ENCODE measurements around the gene XPNPEP1. TPM values are rescaled to one million over a fixed set of nuclear protein-coding genes. Genes with fewer than 3 reads are reported as not detected.
A peak's percentile ranks its signal among the peaks of the same experiment; 100 is the strongest.

Gene XPNPEP1
- total RNA-seq, 1 donor from 2014 or later = 202 TPM

GRCh38 chr10:109962247-109962646, 38.9 kb upstream of the XPNPEP1 start:
- no peak overlapping the region for H3K4me3 Mint-ChIP-seq (ENCODE audit: unreplicated experiment)
- H3K4me1 Mint-ChIP-seq (ENCODE audit: unreplicated experiment) = peaks cover 38% of the 10 kb centered on the region
- DNase-seq (ENCODE audit: low spot score) = no peak
- no peak overlapping the region for H3K27ac Mint-ChIP-seq (ENCODE audit: unreplicated experiment)
- no peaks in the 10 kb centered on the region for H3K36me3 Mint-ChIP-seq (ENCODE audit: low read depth, unreplicated experiment)
- no peaks in the 10 kb centered on the region for H3K9me3 Mint-ChIP-seq (ENCODE audit: unreplicated experiment)
- TF ChIP-seq, protein P1, sequence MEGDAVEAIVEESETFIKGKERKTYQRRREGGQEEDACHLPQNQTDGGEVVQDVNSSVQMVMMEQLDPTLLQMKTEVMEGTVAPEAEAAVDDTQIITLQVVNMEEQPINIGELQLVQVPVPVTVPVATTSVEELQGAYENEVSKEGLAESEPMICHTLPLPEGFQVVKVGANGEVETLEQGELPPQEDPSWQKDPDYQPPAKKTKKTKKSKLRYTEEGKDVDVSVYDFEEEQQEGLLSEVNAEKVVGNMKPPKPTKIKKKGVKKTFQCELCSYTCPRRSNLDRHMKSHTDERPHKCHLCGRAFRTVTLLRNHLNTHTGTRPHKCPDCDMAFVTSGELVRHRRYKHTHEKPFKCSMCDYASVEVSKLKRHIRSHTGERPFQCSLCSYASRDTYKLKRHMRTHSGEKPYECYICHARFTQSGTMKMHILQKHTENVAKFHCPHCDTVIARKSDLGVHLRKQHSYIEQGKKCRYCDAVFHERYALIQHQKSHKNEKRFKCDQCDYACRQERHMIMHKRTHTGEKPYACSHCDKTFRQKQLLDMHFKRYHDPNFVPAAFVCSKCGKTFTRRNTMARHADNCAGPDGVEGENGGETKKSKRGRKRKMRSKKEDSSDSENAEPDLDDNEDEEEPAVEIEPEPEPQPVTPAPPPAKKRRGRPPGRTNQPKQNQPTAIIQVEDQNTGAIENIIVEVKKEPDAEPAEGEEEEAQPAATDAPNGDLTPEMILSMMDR (IDR thresholded peaks at IDR 0.05; ENCODE audit: unreplicated experiment) = no peak
- peaks cover 2% of the 10 kb centered on the region for H3K27me3 Mint-ChIP-seq (ENCODE audit: unreplicated experiment)

DNA sequence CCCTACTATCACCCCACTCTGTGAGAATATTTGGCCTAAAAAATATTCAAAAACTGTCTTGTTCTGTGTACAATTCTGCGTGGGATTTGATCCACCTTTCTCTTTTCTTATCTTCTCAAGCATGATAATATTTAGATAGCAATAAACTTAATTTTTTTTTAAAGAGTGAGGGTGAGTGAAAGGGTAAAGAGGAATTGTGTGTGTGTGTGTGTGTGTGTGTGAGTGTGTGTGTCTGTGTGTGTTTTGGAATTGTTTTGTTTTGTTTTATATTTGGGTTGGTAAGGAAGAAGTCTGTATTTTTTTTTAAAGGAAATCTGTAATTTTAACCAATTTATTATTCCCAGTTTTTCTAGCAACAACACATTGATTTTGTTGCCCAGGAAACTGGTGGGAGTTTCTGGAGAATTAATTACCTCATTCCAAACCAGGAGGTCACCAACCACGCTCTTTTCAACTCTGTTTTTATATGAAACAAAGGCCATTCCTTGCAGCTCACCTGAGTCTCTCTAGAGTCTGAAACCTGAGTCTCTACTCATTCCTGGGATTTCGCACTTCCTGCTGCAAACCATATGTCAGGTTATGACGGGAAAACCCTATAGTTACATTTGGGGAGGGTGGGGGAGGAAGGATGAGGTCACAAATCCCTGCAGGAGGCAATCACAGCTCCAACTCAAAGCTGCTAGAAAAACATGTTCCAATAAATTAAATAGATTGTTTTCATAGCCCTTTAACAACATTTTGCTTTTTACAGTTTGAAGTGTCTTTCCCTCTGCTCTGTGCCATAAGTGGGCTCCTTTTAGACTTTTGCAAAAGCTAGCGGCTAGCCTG, 38.1 kb upstream of the XPNPEP1 start:
- peak overlapping the region; percentile 96 for H3K27ac Mint-ChIP-seq (ENCODE audit: unreplicated experiment)
- peaks cover 31% of the 10 kb centered on the region for H3K4me1 Mint-ChIP-seq (ENCODE audit: unreplicated experiment)
- no peaks in the 10 kb centered on the region for H3K9me3 Mint-ChIP-seq (ENCODE audit: unreplicated experiment)
- TF ChIP-seq, protein P1 (IDR thresholded peaks at IDR 0.05; ENCODE audit: unreplicated experiment) = no peak
- H3K4me3 Mint-ChIP-seq (ENCODE audit: unreplicated experiment) = no peak overlapping the region
- H3K27me3 Mint-ChIP-seq (ENCODE audit: unreplicated experiment) = peaks cover 3% of the 10 kb centered on the region
- no peaks in the 10 kb centered on the region for H3K36me3 Mint-ChIP-seq (ENCODE audit: low read depth, unreplicated experiment)
- DNase-seq (ENCODE audit: low spot score) = no peak

DNA sequence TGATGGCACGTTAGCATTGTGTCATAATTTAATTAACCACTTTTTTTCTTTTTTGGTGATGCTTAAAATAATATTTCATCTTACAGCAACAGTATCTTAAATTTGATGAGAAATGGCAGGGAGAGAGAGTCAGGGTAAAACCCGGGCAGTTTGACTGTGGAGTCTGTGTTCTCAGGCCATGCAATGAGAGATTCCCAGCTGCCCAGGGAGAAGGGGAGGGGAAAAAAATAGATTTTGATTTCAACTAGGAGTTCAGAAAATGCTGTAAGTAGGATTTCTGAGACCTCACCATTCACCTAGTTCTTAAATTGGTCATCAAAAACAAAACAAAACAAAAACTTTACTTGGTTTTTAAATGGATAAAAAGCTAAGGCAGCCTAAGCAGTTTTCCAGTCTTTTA, 37.4 kb upstream of the XPNPEP1 start:
- no peak overlapping the region for H3K4me3 Mint-ChIP-seq (ENCODE audit: unreplicated experiment)
- no peaks in the 10 kb centered on the region for H3K9me3 Mint-ChIP-seq (ENCODE audit: unreplicated experiment)
- peaks cover 36% of the 10 kb centered on the region for H3K4me1 Mint-ChIP-seq (ENCODE audit: unreplicated experiment)
- TF ChIP-seq, protein P1 (IDR thresholded peaks at IDR 0.05; ENCODE audit: unreplicated experiment) = no peak
- H3K27me3 Mint-ChIP-seq (ENCODE audit: unreplicated experiment) = peaks cover 3% of the 10 kb centered on the region
- H3K36me3 Mint-ChIP-seq (ENCODE audit: low read depth, unreplicated experiment) = no peaks in the 10 kb centered on the region
- DNase-seq (ENCODE audit: low spot score) = no peak
- peak overlapping the region; percentile 96 for H3K27ac Mint-ChIP-seq (ENCODE audit: unreplicated experiment)

DNA sequence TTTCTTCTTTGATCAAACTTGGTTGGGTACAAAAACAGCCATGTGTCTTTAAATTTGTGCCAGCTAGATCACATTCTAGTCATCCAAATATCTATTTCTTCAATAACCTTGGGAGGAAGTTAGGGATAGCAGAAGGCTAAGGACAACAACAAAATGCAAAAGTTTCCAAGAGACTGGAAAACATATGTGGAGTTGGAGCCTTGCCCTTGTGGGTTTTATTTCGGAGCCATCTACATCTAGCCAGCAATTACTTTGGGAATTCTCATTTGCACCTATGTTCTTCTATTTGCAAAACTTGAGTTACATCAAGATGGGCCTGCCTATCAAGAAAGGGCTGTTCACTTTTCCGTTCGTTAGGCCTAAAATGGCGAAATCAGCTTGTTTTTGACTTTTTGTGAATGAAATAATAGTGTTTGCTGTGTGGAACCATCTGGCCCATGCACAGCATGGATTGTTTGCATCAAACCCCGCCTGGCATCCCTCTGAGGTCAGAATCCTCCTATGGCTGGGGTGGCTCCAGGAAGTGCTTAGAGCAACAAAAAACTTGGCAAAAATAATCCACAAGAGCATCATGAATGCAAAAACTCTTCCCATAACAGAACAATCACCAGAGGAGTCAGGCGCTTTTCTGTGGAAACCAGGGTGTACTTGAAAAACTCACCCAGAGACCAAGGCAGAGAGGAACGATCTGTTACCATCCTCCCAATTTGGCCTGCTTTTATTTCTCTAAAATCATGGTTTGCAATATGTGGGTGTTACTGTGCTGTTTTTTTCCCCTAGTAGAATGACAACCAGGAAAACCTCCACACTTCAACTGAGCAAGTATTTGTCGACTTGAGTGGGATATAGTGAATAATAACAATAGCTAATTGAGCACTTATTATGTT, 36.2 kb upstream of the XPNPEP1 start:
- TF ChIP-seq, protein P1 (IDR thresholded peaks at IDR 0.05; ENCODE audit: unreplicated experiment) = no peak
- H3K36me3 Mint-ChIP-seq (ENCODE audit: low read depth, unreplicated experiment) = no peaks in the 10 kb centered on the region
- H3K27ac Mint-ChIP-seq (ENCODE audit: unreplicated experiment) = no peak overlapping the region
- H3K4me1 Mint-ChIP-seq (ENCODE audit: unreplicated experiment) = peaks cover 31% of the 10 kb centered on the region
- H3K9me3 Mint-ChIP-seq (ENCODE audit: unreplicated experiment) = no peaks in the 10 kb centered on the region
- H3K4me3 Mint-ChIP-seq (ENCODE audit: unreplicated experiment) = no peak overlapping the region
- peaks cover 2% of the 10 kb centered on the region for H3K27me3 Mint-ChIP-seq (ENCODE audit: unreplicated experiment)
- DNase-seq (ENCODE audit: low spot score) = no peak

All from endothelial cell (in vitro differentiated cells).